OCI-LY7 (cell line): ENCODE results near the gene NONO. TPM values are rescaled to one million over a fixed set of nuclear protein-coding genes. Genes with fewer than 3 reads are reported as not detected.
"Not testable (repeated sequence)": the region's sequence is repeated elsewhere in the genome, so short reads cannot be mapped to it uniquely, and the experiment has no call there.

Experiments used
- BruUV-seq: library from RNA; stranded (reverse); fragments of 400-500 nt; replicated peaks from 2 replicates; lab custom pipeline; 2021; lab: Mats Ljungman, UMichigan
- CTCF ChIA-PET: fragments of 300-600 bp; sonication (Branson Sonifier 250); formaldehyde crosslinking; loops from one replicate; lab custom pipeline; 2022; ENCODE audit warnings: antibody characterized with exemption; ENCODE audit not compliant: unreplicated experiment; lab: Charles Lee
- POLR2A ChIA-PET: fragments of 300-600 bp; sonication (Branson Sonifier 250); formaldehyde crosslinking; loops from one replicate; lab custom pipeline; 2022; ENCODE audit warnings: antibody characterized with exemption; lab: Charles Lee
- DNase-seq: peaks from one replicate; pipeline ENCODE4 v3.0.0-alpha.2; 2015; ENCODE audit warnings: low spot score
- H2AFZ ChIP-seq: fragments of 200-600 bp; sonication (generic), shearing (Covaris generic); 2 replicates; pipeline ENCODE4 v1.6.1; 2014; ENCODE audit warnings: mild to moderate bottlenecking, antibody characterized with exemption, low read length, moderate library complexity
- H3K27ac ChIP-seq: fragments of 200-600 bp; sonication (generic); 2 replicates; pipeline ENCODE4 v1.5.1; 2014; ENCODE audit warnings: mixed run types, low read depth, mild to moderate bottlenecking, moderate library complexity, low read length, inconsistent platforms; ENCODE audit not compliant: poor library complexity, severe bottlenecking
- H3K36me3 ChIP-seq: fragments of 200-600 bp; sonication (generic); 2 replicates; pipeline ENCODE4 v1.6.1; 2014; ENCODE audit warnings: mild to moderate bottlenecking, antibody characterized with exemption, low read length, moderate library complexity, mixed read lengths; ENCODE audit not compliant: insufficient read depth
- H3K4me1 ChIP-seq: fragments of 200-600 bp; sonication (generic); 2 replicates; pipeline ENCODE4 v1.5.1; 2014; ENCODE audit warnings: mild to moderate bottlenecking, low read length; ENCODE audit not compliant: insufficient read depth, poor library complexity, severe bottlenecking
- H3K4me2 ChIP-seq: fragments of 200-600 bp; sonication (generic); 2 replicates; pipeline ENCODE4 v1.6.1; 2014; ENCODE audit warnings: mild to moderate bottlenecking, low read length
- H3K4me3 ChIP-seq: fragments of 200-600 bp; sonication (generic); 2 replicates; pipeline ENCODE4 v1.5.1; 2014; ENCODE audit warnings: mild to moderate bottlenecking, low read depth, low read length; ENCODE audit not compliant: poor library complexity, severe bottlenecking
- H3K79me2 ChIP-seq: fragments of 200-600 bp; sonication (generic); 2 replicates; pipeline ENCODE4 v1.6.1; 2016; ENCODE audit warnings: low read depth, mild to moderate bottlenecking, low read length, moderate library complexity, mixed read lengths; ENCODE audit not compliant: insufficient read depth
- H3K9me2 ChIP-seq: fragments of 200-600 bp; sonication (generic); 2 replicates; pipeline ENCODE4 v1.6.1; 2016; ENCODE audit warnings: mild to moderate bottlenecking, low read length, mixed read lengths; ENCODE audit not compliant: insufficient read depth
- H3K9me3 ChIP-seq: fragments of 200-600 bp; sonication (generic); 2 replicates; pipeline ENCODE4 v1.6.1; 2014; ENCODE audit warnings: mild to moderate bottlenecking, mixed run types, low read length, mixed read lengths
- H4K20me1 ChIP-seq: fragments of 200-600 bp; sonication (generic); 2 replicates; pipeline ENCODE4 v1.6.1; 2014; ENCODE audit warnings: mild to moderate bottlenecking, antibody characterized with exemption, low read length, moderate library complexity, mixed read lengths; ENCODE audit not compliant: insufficient read depth
- CTCF ChIP-seq: fragments of 200-600 bp; sonication (generic); conservative IDR thresholded peaks from 2 replicates; pipeline ENCODE4 v1.5.1; 2014; ENCODE audit warnings: mild to moderate bottlenecking, antibody characterized with exemption, low read length, moderate library complexity, mixed read lengths
- EZH2phosphoT487 ChIP-seq: fragments of 200-600 bp; sonication (generic); IDR thresholded peaks from 2 replicates; pipeline ENCODE4 v1.6.1; 2018; ENCODE audit warnings: low read depth, borderline replicate concordance, mild to moderate bottlenecking, mixed run types, antibody characterized with exemption, low read length, moderate library complexity, mixed read lengths
- intact Hi-C: fragments of 100-400 bp; cut with micrococcal nuclease; formaldehyde crosslinking; loops from one replicate; pipeline ENCODE4 v1.10.0; 2022; ENCODE audit not compliant: unreplicated experiment
- total RNA-seq, 2 experiments: library from RNA; depleted of rRNA in 1 of 2; stranded (reverse); fragments of >200 nt in 1 of 2; shearing (Covaris generic) in 1 of 2; gene quantifications; 2 replicates each; pipeline ENCODE4 v1.2.3, GENCODE V29; 2014 to 2022

The NONO gene
- total RNA-seq, 2 experiments from 2014 or later, result 379 to 488 TPM

- Histone ChIP-seq H3K4me1 (no peaks in the 10 kb centered on the region), H4K20me1 (no peaks in the 10 kb centered on the region), H2AFZ (no peak overlapping the region), H3K4me3 (no peak overlapping the region), H3K79me2 (no peaks in the 10 kb centered on the region), H3K9me2 (no peaks in the 10 kb centered on the region), H3K36me3 (no peaks in the 10 kb centered on the region; the same call in 1 of the 2 replicates), H3K27ac (no peak overlapping the region), H3K4me2 (no peak overlapping the region), H3K9me3 (no peaks in the 10 kb centered on the region)
- POLR2A ChIA-PET, result no interaction called here
- BruUV-seq, result no TSS peak
- no peak for TF ChIP-seq EZH2phosphoT487
- no peak for TF ChIP-seq CTCF
- CTCF ChIA-PET, result no interaction called here
- intact Hi-C loops, result no loop called here
- no peak for DNase-seq
These were observed 43.0 kb downstream of the NONO start for GRCh38 chrX:71326394-71326793.

- H4K20me1 ChIP-seq, H3K79me2 ChIP-seq, DNase-seq, H3K9me3 ChIP-seq, H3K36me3 ChIP-seq, BruUV-seq, POLR2A ChIA-PET, H3K9me2 ChIP-seq, H2AFZ ChIP-seq, H3K27ac ChIP-seq, intact Hi-C loops, H3K4me3 ChIP-seq, H3K4me1 ChIP-seq, H3K4me2 ChIP-seq, CTCF ChIA-PET: not testable (repeated sequence)
These were observed 65.8 kb downstream of the NONO start for GRCh38 chrX:71349151-71349665.

GRCh38 chrX:71349867-71350266 lies 66.4 kb downstream of the NONO start:
- POLR2A ChIA-PET, H3K9me3 ChIP-seq, BruUV-seq, H3K36me3 ChIP-seq, CTCF ChIA-PET, H3K79me2 ChIP-seq, H3K4me3 ChIP-seq, intact Hi-C loops, H2AFZ ChIP-seq, H4K20me1 ChIP-seq, H3K4me1 ChIP-seq, DNase-seq, H3K4me2 ChIP-seq, H3K27ac ChIP-seq, H3K9me2 ChIP-seq: not testable (repeated sequence)

Other genes starting within 250 kb of the NONO start
- gene SNX12, start 215.3 kb upstream of the NONO start, total RNA-seq (2014; rRNA removed; shearing (Covaris generic)), result 21.3 and 24.8 TPM in 2 replicates
- gene SNX12, start 215.3 kb upstream of the NONO start, total RNA-seq (2022), result 27.4 and 28.7 TPM in 2 replicates
- gene FOXO4, start 187.8 kb upstream of the NONO start, total RNA-seq (2014; rRNA removed; shearing (Covaris generic)), result 3.8 and 6.7 TPM in 2 replicates
- 12.1 and 12.8 TPM in 2 replicates for gene FOXO4, start 187.8 kb upstream of the NONO start, total RNA-seq (2022)
- 1.1 and 3.2 TPM in 2 replicates for gene CXorf65, start 176.9 kb upstream of the NONO start, total RNA-seq (2014; rRNA removed; shearing (Covaris generic))
- gene CXorf65, start 176.9 kb upstream of the NONO start, total RNA-seq (2022), result 1.8 and 5.1 TPM in 2 replicates
- gene IL2RG, start 172.1 kb upstream of the NONO start, total RNA-seq (2014; rRNA removed; shearing (Covaris generic)), result 20.5 and 21.5 TPM in 2 replicates
- gene IL2RG, start 172.1 kb upstream of the NONO start, total RNA-seq (2022), result 33.3 and 33.6 TPM in 2 replicates
- gene MED12, start 165.0 kb upstream of the NONO start, total RNA-seq (2014; rRNA removed; shearing (Covaris generic)), result 20.5 and 23.1 TPM in 2 replicates
- 31.1 and 38.8 TPM in 2 replicates for gene MED12, start 165.0 kb upstream of the NONO start, total RNA-seq (2022)
- gene NLGN3, start 138.8 kb upstream of the NONO start, total RNA-seq (2014; rRNA removed; shearing (Covaris generic)), result 0.51 and 0.57 TPM in 2 replicates
- 1.3 and 1.7 TPM in 2 replicates for gene NLGN3, start 138.8 kb upstream of the NONO start, total RNA-seq (2022)
- gene GJB1, start 60.4 kb upstream of the NONO start, total RNA-seq (2014; rRNA removed; shearing (Covaris generic)), result not detected in 2 replicates
- not detected in 2 replicates for gene GJB1, start 60.4 kb upstream of the NONO start, total RNA-seq (2022)
- 21.8 and 23.8 TPM in 2 replicates for gene ZMYM3, start 29.5 kb upstream of the NONO start, total RNA-seq (2014; rRNA removed; shearing (Covaris generic))
- gene ZMYM3, start 29.5 kb upstream of the NONO start, total RNA-seq (2022), result 40.3 and 41.4 TPM in 2 replicates
- gene ITGB1BP2, start 18.1 kb downstream of the NONO start, total RNA-seq (2014; rRNA removed; shearing (Covaris generic)), result 7.8 and 8.8 TPM in 2 replicates
- 7.5 and 8.9 TPM in 2 replicates for gene ITGB1BP2, start 18.1 kb downstream of the NONO start, total RNA-seq (2022)
- gene TAF1, start 82.7 kb downstream of the NONO start, total RNA-seq (2014; rRNA removed; shearing (Covaris generic)), result 30.2 and 50.8 TPM in 2 replicates
- gene TAF1, start 82.7 kb downstream of the NONO start, total RNA-seq (2022), result 48.2 and 52.2 TPM in 2 replicates
- gene OGT, start 249.5 kb downstream of the NONO start, total RNA-seq (2014; rRNA removed; shearing (Covaris generic)), result 160 and 185 TPM in 2 replicates
- 291 and 387 TPM in 2 replicates for gene OGT, start 249.5 kb downstream of the NONO start, total RNA-seq (2022)